ENCODE measurements around the gene RNF213. TPM values are rescaled to one million over a fixed set of nuclear protein-coding genes. Genes with fewer than 3 reads are reported as not detected.

The RNF213 gene
- total RNA-seq, 1 donor from 2014 or later, result 228 TPM

- Mint-ChIP-seq H3K4me1 (peaks cover 7% of the 10 kb centered on the region), H3K27ac (no peak overlapping the region), H3K36me3 (ENCODE audit: low read depth) (no peaks in the 10 kb centered on the region), H3K27me3 (no peaks in the 10 kb centered on the region), H3K9me3 (peaks cover 7% of the 10 kb centered on the region), H3K4me3 (no peak overlapping the region)
- ATAC-seq (ENCODE audit: low read depth), result no peak
- ChIA-PET POLR2A (no interaction called here), CTCF (interaction anchor here (0.8 kb wide), 1 partner anchor 539 kb away, joined by 3 read pairs; no protein-coding TSS in a partner anchor)
- no peak for TF ChIP-seq CTCF (IDR thresholded peaks at IDR 0.05)
- no peak for DNase-seq
- intact Hi-C loops (cut with micrococcal nuclease), result no loop called here
Measured at GRCh38 chr17:80431246-80432195, 170.9 kb downstream of the RNF213 start.

- H3K4me1 Mint-ChIP-seq, result no peaks in the 10 kb centered on the region
- no peak for DNase-seq
- intact Hi-C loops (cut with micrococcal nuclease), result no loop called here
- no peak for TF ChIP-seq CTCF (IDR thresholded peaks at IDR 0.05)
- CTCF ChIA-PET, result interaction anchor here (0.8 kb wide), 1 partner anchor 538 kb away, joined by 3 read pairs; no protein-coding TSS in a partner anchor
- peaks cover 7% of the 10 kb centered on the region for H3K9me3 Mint-ChIP-seq
- no peak overlapping the region for H3K4me3 Mint-ChIP-seq
- H3K36me3 Mint-ChIP-seq (ENCODE audit: low read depth), result no peaks in the 10 kb centered on the region
- H3K27ac Mint-ChIP-seq, result no peak overlapping the region
- POLR2A ChIA-PET, result interaction anchor here (0.6 kb wide), 1 partner anchor 413 kb away, joined by 4 read pairs; no protein-coding TSS in a partner anchor
- no peak for ATAC-seq (ENCODE audit: low read depth)
- no peaks in the 10 kb centered on the region for H3K27me3 Mint-ChIP-seq
Measured at GRCh38 chr17:80432350-80432955, 171.8 kb downstream of the RNF213 start.

GRCh38 chr17:80432961-80433550 lies 172.4 kb downstream of the RNF213 start:
- no peak for TF ChIP-seq CTCF (IDR thresholded peaks at IDR 0.05)
- Mint-ChIP-seq H3K36me3 (ENCODE audit: low read depth) (no peaks in the 10 kb centered on the region), H3K9me3 (peaks cover 7% of the 10 kb centered on the region), H3K27ac (no peak overlapping the region), H3K4me3 (no peak overlapping the region), H3K4me1 (no peaks in the 10 kb centered on the region), H3K27me3 (no peaks in the 10 kb centered on the region)
- ATAC-seq (ENCODE audit: low read depth) (no peak), DNase-seq (no peak)
- ChIA-PET POLR2A (interaction anchor here (0.6 to 1.1 kb wide), 2 partner anchors 21 to 413 kb away, joined by 3 to 4 read pairs; no protein-coding TSS in a partner anchor), CTCF (no interaction called here)
- intact Hi-C loops (cut with micrococcal nuclease), result no loop called here

- Mint-ChIP-seq H3K36me3 (ENCODE audit: low read depth) (no peaks in the 10 kb centered on the region), H3K9me3 (peaks cover 7% of the 10 kb centered on the region), H3K4me1 (no peaks in the 10 kb centered on the region), H3K4me3 (no peak overlapping the region), H3K27ac (no peak overlapping the region), H3K27me3 (no peaks in the 10 kb centered on the region)
- intact Hi-C loops (cut with micrococcal nuclease), result no loop called here
- CTCF ChIA-PET, result no interaction called here
- ATAC-seq (ENCODE audit: low read depth) (no peak), DNase-seq (no peak)
- POLR2A ChIA-PET, result interaction anchor here (1.1 kb wide), 1 partner anchor 20 kb away, joined by 3 read pairs; no protein-coding TSS in a partner anchor
- no peak for TF ChIP-seq CTCF (IDR thresholded peaks at IDR 0.05)
Measured at GRCh38 chr17:80433916-80434666, 173.4 kb downstream of the RNF213 start.

Data from activated B cell treated with CpG ODN at 0.5 μM for 24 hours (primary cell).